ENCODE data around the gene PLEKHA1.

PLEKHA1 gene

DNA sequence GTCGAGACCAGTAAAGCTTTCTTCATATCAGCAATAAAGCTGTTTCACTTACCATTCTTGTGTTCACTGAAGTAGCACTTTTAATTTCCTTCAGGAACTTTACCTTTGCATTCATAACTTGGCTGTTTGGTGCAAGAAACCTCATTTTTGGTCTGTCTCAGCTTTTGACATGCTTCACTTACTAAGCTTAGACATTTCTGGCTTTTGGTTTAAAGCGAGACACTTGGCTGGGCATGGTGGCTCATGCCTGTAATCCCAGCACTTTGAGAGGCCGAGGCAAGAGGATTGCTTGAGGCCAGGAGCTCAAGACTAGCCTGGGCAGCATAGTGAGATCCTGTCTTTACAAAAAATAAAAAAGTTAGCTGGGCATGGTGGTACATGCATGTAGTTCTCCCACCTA lies 15.8 kb downstream of the PLEKHA1 start:
- TF ChIP-seq, protein P1, sequence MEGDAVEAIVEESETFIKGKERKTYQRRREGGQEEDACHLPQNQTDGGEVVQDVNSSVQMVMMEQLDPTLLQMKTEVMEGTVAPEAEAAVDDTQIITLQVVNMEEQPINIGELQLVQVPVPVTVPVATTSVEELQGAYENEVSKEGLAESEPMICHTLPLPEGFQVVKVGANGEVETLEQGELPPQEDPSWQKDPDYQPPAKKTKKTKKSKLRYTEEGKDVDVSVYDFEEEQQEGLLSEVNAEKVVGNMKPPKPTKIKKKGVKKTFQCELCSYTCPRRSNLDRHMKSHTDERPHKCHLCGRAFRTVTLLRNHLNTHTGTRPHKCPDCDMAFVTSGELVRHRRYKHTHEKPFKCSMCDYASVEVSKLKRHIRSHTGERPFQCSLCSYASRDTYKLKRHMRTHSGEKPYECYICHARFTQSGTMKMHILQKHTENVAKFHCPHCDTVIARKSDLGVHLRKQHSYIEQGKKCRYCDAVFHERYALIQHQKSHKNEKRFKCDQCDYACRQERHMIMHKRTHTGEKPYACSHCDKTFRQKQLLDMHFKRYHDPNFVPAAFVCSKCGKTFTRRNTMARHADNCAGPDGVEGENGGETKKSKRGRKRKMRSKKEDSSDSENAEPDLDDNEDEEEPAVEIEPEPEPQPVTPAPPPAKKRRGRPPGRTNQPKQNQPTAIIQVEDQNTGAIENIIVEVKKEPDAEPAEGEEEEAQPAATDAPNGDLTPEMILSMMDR (IDR thresholded peaks at IDR 0.05; ENCODE audit: extremely low read depth, missing control alignments): no peak
- no peak for DNase-seq (ENCODE audit: low spot score)

DNA sequence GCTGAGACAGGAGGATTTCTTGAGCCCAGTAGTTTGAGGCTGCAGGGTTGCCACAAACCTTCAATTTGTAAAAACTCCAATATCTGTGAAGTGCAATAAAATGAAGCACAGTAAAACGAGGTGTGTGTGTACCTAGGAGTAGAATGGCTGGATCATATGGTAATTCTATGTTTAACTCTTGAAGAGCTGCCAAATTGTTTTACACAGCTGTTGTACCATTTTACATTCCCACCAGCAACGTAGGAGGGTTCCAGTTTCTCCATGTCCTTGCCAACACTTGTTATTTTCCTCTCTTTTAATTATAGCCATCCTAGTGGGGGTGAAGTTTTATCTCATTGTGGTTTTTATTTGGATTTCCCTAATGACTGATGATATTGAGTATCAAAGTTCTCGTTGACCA lies 16.2 kb downstream of the PLEKHA1 start:
- DNase-seq (ENCODE audit: low spot score): no peak
- TF ChIP-seq, protein P1 (IDR thresholded peaks at IDR 0.05; ENCODE audit: extremely low read depth, missing control alignments): no peak

DNA sequence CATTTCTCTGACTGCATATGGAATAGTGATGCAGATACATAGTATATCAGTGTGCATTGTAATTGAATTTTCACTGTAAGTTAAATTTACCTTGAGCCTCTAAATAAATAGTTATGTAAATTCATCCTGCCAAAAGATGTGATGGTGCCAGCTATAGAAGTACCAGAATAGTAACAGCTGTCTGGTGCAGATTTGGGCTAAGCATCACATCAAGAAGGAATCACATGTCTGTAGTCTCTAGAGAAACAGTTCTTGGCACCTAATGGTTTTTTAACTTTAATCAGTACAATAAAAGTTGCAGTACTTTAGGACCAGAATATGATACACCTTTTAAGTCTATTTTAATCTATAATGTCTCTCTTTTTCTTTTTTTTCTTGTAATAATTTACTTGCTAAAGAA lies 17.4 kb downstream of the PLEKHA1 start:
- DNase-seq (ENCODE audit: low spot score): no peak

DNA sequence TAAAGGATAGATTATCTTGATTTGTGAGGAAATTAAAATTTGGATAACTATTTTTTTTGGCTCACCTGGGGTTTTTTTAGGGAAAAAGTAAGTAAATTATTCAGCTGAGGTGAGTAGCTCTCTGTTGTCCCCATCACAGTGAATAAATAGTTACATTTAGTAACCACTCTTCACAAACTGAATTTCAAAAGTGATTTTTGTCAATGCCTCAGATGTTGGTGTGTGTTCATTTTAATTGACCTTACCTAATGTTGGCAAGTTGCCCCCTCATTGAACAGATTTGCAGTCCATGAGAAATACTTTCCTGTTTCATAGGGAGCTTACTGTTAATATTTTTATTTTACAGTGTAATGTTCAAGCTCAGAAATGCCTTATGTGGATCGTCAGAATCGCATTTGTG lies 18.3 kb downstream of the PLEKHA1 start:
- TF ChIP-seq, protein P1 (IDR thresholded peaks at IDR 0.05; ENCODE audit: extremely low read depth, missing control alignments): no peak
- no peak for DNase-seq (ENCODE audit: low spot score)

More for the DNA sequence above, 17.4 kb downstream of the PLEKHA1 start:
- TF ChIP-seq, protein P1 (IDR thresholded peaks at IDR 0.05; ENCODE audit: extremely low read depth, missing control alignments): no peak

DNA sequence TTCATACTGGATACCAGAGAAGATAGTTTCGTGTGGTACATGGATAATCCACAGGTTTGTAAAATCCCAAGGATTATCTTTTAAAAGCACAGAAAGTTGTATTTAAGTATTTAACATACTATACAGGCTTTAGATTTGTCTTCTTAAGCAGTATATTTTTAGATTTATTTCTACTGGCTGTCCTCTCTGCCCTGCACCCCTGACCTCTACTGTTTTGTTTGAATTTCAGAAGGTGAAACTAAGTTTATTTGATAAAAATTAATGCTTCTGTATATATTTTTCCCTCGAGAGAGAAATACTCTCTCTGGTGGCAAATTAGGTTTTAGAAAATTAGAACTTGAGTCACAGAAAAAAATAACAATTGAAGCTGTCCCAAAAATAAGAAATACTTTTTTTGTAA lies 18.8 kb downstream of the PLEKHA1 start:
- DNase-seq (ENCODE audit: low spot score): no peak
- TF ChIP-seq, protein P1 (IDR thresholded peaks at IDR 0.05; ENCODE audit: extremely low read depth, missing control alignments): no peak

DNA sequence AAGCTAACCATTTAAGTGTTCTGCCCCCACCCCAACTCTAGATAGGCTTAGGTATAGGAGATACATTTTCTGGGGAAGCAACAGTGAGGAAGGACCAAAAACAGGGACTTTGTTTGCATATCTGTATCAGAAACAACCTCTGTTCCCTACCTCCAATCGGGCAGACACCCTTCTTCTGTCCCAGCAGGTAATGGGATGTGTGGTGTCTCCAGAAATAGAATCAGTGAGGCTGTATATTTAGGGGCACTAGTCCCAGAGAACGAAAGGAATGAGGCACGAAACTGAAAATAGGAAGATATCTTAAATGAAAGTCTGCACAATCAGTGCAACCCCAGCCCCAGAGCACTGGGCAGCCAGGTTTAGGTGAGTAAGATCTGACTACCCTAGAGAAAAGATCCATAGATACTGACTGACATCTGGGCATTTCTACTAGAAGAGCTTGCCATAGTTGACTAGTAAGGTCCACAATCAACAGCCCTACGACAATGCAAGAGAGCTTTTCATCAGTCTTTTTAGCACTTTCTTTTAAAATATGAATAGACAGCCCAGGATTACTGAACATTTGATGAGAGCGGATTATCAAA lies 28.1 kb downstream of the PLEKHA1 start:
- TF ChIP-seq, protein P1 (IDR thresholded peaks at IDR 0.05; ENCODE audit: extremely low read depth, missing control alignments): no peak
- DNase-seq (ENCODE audit: low spot score): no peak

DNA sequence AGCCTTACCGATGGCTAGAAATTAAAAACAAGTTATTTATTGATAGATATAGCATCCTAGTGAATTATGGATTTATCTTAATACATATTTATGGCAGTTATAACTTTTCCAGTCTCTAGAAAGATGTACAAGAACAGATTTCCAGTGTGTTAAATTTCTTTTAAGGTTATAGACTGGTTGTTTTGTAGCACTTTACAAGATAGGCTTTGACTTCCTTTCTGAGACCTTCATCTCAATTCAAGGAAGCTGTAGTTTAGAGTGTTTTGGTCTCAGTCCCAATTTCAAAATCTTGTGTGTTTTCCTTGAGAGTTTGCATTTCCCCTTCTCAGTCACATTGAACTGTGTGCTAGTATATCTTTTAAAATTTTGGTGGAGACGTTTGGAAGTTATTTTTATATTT lies 30.1 kb downstream of the PLEKHA1 start:
- DNase-seq (ENCODE audit: low spot score): no peak
- TF ChIP-seq, protein P1 (IDR thresholded peaks at IDR 0.05; ENCODE audit: extremely low read depth, missing control alignments): no peak

All from GM20000 (cell line).